ENCODE measurements around the gene PRAME.

- TF ChIP-seq CTCF (conservative IDR thresholded peaks at IDR 0.05; ENCODE audit: low read length) (peak; percentile 100), EZH2phosphoT487 (IDR thresholded peaks at IDR 0.05; ENCODE audit: borderline replicate concordance) (no peak)
Observed at GRCh38 chr22:22558972-22559603, at the start of gene PRAME.
